GM18867 (cell line): ENCODE measurements around the gene IFNAR2.
"Not testable (repeated sequence)": the region's sequence is repeated elsewhere in the genome, so short reads cannot be mapped to it uniquely, and the experiment has no call there.

ENCODE experiments used
- ATAC-seq: cut with Tn5 transposase; IDR thresholded peaks from one replicate; pipeline ENCODE4 v1.9.1; 2021; ENCODE audit warnings: mild to moderate bottlenecking, moderate library complexity; ENCODE audit not compliant: unreplicated experiment

Gene IFNAR2

DNA sequence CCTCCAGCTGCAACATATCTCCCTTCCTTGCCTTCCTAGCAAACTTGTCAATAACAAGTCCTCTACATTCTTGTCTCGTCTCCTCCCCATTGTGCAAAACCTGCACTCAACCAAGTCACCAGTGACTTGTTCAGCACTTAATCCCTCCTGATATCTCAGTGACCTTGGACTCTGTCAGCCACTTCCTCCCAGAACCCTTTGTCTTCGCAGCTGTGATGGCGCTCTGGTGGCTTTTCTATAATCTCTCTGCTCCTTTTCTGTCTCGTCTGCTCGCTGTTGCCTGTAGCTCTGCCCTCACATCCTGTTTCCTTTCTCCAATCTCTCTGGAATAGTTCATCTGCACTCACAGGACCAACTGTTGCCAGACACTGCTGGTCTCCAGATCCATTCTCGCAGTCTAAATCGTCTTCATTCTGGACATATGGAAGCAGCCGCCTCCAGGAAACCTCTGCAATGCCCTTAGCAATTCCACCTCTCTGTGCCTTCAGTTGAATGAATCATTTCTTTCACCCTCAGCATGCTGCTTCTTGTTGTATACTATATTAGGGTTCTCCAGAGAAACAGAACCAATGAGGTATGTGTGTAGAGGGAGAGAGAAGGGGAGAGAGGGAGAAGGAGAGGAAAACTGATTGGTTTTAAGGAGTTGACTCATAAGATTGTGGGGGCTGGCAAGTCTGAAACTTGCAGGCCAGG lies 17.4 kb upstream of the IFNAR2 start:
- ATAC-seq = no peak

DNA sequence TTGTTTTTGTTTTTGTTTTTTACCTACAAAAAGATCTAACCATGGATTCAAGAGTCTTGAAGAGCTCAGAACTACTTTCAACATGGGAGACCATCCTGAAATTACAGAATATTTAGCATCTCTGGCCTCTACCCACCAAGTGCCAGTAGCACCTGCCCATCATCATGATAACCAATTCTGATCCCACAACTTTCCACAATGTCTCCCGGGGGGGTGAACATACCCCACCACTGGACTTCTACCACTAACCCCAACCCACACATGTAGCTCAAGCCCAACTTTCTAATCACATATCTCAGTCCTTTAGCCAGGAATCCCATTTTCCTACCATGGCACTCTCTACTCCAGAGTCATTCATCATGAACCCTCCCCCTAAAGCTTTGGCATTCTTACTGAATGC lies 15.7 kb upstream of the IFNAR2 start:
- no peak for ATAC-seq

- ATAC-seq = no peak
Observed at GRCh38 chr21:33217138-33217520, 12.6 kb upstream of the IFNAR2 start.

GRCh38 chr21:33219300-33219699 lies 10.4 kb upstream of the IFNAR2 start:
- ATAC-seq = no peak

DNA sequence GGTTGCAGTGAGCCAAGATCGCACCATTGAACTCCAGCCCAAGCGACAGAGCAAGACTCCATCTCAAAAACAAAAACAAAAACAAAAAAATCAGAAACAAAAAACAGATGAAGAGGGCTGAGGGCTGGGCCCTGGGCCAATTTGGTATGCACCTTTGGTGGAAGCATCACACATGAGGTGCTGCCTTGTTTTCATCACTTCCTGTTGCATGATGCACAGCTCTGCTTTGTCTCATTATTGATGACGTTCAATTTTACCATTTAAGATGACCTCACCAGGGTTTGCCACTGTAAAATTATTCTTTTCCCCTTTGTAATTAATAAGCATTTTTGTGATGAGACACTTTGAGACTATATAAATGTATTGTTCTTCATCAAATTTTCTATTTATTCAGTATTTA lies 9.8 kb upstream of the IFNAR2 start:
- ATAC-seq = no peak

DNA sequence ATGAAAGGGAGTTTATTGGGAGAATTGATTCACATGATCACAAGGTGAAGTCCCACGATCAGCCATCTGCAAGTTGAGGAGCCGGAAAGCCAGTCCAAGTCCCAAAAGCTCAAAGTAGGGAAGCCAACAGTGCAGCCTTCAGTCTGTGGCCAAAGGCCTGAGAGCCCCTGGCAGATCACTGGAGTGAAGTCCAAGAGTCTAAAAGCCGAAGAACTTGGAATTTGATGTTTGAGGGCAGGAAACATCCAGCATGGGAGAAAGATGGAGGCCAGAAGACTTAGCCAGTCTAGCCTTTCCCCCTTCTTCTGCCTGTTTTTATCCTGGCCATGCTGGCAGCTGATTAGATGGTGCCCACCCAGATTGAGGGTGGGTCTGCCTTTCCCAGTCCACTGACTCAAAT lies 4.4 kb upstream of the IFNAR2 start:
- not testable (repeated sequence) for ATAC-seq

DNA sequence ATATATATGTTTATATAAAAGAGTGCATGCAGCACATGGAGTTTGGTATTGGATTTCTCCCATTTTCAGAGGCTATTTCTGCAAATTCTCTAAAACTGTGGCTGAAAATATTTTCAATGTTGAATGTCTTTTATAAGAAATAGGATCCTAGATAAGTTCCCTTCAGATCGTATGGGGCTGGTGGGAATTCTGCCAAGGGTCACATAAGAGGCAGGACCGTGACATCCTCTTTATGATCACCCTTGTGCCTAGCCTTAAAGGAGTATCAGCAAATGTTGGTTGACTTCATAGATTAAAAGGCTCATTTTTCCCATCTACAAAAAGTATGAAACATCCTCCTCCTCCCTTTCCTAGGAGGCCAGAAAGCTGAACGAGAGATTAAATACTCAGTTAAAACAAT lies 1.3 kb upstream of the IFNAR2 start:
- no peak for ATAC-seq

- no peak for ATAC-seq
Observed at GRCh38 chr21:33229099-33229783, 497 bp upstream of the IFNAR2 start.

DNA sequence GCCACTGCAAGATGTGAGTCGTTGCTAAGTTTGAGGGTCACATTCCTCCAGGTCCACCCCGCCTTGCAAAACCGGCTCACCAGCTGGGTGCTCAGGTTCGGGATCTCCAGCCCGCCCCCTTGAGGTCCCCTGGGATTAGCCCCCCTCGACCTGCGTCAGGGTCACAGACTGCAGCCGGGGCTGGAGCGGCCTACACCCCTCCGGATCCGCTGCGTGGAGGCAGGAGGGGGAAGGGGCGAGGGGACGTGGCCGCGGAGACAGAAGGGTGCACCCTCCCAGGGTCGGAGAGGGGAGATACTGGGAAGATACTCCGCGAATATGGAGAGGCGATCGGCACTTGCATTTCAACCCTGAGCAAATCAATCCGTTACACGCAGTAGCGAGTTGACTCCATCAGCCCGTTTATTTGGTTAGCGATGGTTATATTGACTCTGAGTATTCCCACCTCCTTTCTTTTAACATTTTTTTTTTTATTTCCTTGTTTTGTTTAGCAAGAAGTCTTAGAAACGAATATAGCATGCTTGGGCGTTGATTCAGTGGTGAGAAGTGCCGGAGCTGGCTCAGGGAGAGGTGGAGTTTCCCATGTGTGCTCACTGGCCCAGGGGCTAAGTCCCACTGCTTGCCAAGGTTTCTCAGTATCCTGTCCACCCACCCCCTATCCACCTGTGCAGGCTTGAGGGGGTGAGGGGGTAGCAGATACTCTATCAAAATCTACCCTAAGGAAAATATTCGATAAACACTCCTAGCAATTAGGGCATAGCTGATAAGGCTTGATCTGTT lies 997 bp downstream of the IFNAR2 start:
- ATAC-seq = peak; percentile 21

- no peak for ATAC-seq
Observed at GRCh38 chr21:33231526-33231925, 1.8 kb downstream of the IFNAR2 start.

GRCh38 chr21:33232291-33233034 lies 2.7 kb downstream of the IFNAR2 start:
- no peak for ATAC-seq

DNA sequence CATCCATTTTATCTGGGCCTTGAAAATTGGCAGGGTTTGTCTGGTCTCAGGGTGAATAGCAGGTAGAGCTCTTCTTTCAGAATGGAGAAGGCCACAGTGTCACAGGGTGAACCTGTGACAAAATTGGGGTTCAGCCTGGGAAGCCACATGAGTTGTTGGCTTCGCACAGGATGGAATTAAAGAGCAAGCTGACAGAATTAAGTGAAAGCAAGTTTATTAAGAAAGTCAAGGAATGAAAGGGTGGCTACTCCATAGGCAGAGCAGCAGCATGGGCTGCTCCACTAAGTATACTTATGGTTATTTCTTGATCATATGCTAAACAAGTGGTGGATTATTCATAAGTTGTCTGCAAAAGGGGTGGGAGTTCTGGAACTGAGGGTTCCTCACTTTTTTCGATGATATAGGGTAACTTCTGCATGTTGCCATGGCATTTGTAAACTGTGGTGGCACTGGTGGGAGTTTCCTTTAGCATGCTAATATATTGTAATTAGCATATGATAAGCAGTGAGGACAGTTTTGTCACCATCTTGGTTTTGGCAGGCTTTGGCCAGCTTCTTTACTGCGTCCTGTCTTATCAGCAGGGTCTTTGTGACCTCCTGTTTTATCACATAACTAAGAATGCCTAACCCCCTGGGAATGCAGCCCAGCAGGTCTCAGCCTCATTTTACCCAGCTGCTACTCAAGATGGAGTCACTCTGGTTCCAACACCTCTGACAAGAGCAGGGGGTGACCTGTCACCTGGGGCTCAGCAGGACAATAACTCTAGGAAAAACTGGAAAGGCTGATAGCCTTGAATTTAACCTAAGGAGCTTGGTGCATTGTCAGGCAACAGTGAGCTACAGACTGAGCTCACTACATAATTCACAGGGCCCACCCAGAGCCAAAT lies 5.1 kb downstream of the IFNAR2 start:
- ATAC-seq = no peak

GRCh38 chr21:33236013-33236686 lies 6.4 kb downstream of the IFNAR2 start:
- ATAC-seq = no peak

GRCh38 chr21:33236766-33237165 lies 7.0 kb downstream of the IFNAR2 start:
- ATAC-seq = no peak

DNA sequence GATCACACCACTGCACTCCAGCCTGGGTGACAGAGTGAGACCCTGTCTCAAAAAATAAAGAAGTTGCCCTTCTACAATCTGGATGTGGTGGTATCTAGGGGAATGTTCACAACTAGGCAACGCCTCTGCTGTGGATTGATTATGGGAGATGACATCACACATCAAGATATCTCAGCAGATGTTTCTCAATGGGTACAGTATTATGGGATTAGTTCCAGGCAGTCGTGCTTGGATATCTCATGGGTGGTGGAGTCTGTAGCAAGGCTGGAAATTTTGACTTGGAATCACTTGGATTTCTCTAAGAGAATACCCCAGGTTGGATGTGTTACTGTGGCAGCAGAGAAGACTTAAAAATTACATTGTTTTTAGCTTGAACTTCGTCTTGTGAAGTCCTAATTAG lies 7.7 kb downstream of the IFNAR2 start:
- ATAC-seq = no peak

DNA sequence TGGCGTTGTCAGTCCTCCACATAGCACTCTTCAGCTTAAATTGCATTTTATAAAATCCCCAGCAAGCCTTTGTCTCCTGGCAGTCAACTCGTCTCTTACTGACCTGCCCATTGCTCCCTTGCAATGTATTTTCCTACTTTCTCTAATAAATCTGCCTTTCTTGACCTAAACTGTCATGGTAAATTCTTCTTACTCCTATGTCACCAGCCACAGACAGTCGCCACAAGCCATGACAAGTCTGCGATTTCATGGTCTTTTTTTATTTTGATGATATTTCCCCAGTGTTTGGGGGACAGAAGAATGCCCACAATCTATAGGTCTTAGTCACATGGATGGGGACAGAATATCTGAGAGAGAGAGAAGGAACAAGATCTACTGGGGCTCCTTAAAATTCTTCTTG lies 8.4 kb downstream of the IFNAR2 start:
- peak; percentile 15 for ATAC-seq

- peak; percentile 80 for ATAC-seq
Observed at GRCh38 chr21:33238565-33239255, 9.0 kb downstream of the IFNAR2 start.

DNA sequence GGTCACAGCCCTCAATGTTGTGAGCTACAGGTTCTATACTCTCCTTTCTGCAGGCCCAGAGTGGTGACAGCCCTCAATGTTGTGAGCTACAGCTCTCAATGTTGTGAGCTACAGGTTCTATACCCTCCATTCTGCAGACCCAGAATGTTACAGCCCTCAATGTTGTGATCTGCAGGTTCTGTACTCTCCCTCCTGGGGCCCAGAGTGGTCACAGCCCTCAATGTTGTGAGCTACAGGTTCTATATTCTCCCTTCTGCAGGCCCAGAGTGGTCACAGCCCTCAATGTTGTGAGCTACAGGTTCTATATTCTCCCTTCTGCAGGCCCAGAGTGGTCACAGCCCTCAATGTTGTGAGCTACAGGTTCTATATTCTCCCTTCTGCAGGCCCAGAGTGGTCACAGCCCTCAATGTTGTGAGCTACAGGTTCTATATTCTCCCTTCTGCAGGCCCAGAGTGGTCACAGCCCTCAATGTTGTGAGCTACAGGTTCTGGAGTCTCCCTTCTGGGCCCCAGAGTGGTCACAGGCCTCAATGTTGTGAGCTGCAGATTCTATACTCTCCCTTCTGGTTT lies 9.9 kb downstream of the IFNAR2 start:
- ATAC-seq = peak; percentile 1

DNA sequence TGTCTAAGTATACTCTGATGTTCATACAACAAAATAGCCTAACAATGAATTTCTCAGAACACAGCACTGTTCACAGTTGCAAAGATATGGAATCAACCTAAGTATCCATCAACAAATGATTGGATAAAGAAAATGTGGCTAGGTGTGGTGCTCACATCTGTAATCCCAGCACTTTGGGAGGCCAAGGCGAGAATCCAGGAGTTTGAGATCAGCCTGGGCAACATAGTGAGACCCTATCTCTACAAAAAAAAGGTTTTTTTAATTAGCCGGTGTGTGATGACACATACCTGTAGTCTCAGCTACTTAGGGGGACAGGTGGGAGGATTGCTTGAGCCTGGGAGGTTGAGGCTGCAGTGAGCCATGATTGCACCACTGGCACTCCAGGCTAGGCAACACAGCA lies 10.7 kb downstream of the IFNAR2 start:
- ATAC-seq = no peak
